SKM-1 treated with dmso at 0.1 percent for 144 hours (cell line): ENCODE data around the gene SLC2A3.
"Not testable (repeated sequence)": the region's sequence is repeated elsewhere in the genome, so short reads cannot be mapped to it uniquely, and the experiment has no call there.

Source experiments
- DNase-seq: peaks from one replicate; lab custom pipeline; 2025; ENCODE audit not compliant: unreplicated experiment; lab: John Stamatoyannopoulos, UW

SLC2A3 gene

GRCh38 chr12:7935590-7936581 lies at the start of gene SLC2A3:
TSS of gene SLC2A3 (minus strand) at chr12:7936187. CDS start at chr12:7936034, 153 bp downstream.
- peak; percentile 60 for DNase-seq

DNA sequence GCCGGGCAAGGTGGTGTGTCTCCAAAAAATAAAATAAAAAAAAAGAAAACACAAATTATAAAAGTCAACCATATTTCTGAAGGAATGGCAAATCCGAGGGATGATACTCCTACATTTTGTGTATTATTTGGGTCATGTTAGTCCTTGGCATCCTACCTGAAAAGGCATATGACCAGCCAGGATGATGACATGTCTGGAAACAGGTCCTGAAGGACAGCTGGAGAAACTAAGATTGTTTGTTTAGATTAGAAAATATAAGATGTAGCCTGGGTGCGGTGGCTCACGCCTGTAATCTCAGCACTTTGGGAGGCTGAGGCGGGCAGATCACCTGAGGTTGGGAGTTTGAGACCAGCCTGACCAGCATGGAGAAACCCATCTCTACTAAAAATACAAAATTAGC lies 48.9 kb upstream of the SLC2A3 start:
- DNase-seq: no peak

DNA sequence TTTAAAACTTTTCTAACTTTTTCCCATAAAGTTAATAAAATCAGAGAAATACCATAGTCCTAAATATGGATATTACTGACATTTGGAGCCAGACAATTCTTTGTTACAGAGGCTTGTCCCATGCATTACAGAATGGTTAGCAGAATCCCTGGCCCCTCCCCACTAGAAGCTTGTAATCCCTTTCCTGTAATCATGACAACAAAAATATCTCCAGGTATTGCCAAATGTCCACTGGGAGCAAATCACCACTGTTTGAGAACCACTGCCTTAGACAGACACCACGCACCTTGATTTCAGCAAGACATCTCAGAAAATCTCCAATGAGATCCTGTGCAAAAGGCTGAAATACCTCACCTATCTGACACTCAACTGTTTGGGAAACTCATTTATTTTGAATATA lies 47.5 kb upstream of the SLC2A3 start:
- DNase-seq: not testable (repeated sequence)

DNA sequence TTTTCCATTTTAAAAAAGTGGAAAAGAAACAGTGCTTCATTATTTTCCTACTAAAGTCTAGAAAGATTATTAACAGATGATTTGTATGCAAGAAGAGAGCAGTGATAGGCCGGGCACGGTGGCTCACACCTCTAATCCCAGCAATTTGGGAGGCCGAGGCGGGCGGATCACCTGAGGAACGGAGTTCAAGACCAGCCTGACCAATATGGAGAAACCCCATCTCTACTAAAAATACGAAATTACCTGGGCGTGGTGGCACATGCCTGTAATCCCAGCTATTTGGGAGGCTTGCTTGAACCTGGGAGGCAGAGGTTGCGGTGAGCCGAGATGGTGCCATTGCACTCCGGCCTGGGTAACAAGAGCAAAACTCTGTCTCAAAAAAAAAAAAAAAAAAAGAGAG lies 47.0 kb upstream of the SLC2A3 start:
- DNase-seq: not testable (repeated sequence)

DNA sequence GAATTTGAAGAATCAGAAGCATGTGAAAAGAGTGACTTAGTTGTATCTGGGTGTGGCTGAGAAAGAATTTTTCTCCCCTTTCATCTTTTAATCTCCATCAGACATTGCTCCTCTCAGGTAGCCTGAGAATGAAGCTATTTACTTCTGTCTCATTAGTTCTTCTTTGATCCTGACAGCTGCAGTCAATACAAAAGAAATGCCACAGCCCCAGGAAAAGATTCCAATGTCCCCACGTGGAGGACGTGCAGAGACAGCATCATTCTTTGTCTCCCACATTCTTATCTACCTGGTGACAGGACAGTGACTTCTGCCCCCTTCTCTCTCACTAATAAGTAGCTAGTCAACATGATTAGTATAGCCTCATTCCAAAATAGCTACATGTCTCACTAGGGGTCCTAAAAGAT lies 46.3 kb upstream of the SLC2A3 start:
- not testable (repeated sequence) for DNase-seq

- no peak for DNase-seq
Observed at GRCh38 chr12:7981446-7981845, 45.5 kb upstream of the SLC2A3 start.

DNA sequence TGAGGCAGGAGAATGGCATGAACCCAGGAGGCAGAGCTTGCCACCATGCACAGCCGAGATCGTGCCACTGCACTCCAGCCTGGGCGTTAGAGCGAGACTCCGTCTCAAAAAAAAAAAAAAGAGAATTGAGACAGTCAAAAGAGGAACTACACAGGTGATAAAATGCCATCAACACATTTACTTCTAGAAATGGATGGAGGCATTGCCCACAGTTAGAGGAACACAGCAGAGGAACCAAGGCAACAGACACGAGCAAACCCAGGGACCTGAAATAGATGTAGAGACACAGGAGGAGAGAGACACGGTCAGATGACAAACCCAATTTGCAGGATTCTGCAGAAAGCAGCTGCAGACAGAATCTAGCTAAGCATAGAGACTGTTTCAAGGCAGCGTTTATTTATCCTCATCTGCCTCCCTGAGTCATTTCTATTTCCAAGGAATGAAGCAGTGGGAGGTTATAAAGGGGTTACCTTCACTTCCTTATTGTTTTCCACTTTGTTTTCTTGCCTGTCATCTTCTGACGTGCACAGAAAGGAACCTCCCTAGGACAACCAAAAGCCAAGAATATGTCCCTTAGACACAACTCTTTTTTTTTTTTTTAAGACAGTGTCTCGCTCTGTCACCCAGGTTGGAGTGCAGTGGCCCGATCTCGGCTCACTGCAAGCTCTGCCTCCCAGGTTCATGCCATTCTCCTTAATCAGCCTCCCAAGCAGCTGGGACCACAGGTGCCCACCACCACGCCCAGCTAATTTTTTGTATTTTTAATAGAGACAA lies 41.6 kb upstream of the SLC2A3 start:
- not testable (repeated sequence) for DNase-seq

GRCh38 chr12:7973457-7973825 lies 37.5 kb upstream of the SLC2A3 start:
- no peak for DNase-seq

DNA sequence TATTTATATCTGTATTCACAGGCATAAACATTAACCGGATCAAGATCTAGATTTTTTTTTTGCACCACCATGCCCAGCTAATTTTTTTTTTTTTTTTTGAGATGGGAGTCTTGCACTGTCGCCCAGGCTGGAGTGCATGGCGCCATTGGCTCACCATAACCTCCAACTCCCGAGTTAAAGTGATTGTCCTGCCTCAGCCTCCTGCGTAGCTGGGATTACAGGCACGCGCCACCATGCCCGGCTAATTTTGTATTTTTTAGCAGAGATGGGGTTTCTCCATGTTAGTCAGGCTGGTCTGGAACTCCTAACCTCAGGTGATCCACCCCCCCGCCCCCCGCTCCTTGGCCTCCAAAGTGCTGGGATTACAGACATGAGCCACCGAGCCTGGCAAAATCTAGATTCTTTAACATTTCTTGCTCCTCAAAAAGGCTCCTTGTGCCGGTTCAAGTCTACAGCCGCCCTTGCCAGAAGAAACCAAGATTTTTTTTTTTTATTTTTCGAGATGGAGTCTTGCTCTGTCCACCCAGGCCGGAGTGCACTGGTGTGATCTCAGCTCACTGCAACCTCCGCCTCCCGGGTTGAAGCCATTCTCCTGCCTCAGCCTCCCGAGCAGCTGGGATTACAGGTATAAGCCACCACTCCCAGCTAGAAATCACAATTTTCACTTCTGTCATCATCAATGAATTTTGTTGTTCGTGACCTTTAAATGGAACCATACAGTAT lies 36.9 kb upstream of the SLC2A3 start:
- DNase-seq: no peak

- DNase-seq: not testable (repeated sequence)
Observed at GRCh38 chr12:7972269-7972668, 36.3 kb upstream of the SLC2A3 start.

GRCh38 chr12:7971765-7972164 lies 35.8 kb upstream of the SLC2A3 start:
- DNase-seq: not testable (repeated sequence)

DNA sequence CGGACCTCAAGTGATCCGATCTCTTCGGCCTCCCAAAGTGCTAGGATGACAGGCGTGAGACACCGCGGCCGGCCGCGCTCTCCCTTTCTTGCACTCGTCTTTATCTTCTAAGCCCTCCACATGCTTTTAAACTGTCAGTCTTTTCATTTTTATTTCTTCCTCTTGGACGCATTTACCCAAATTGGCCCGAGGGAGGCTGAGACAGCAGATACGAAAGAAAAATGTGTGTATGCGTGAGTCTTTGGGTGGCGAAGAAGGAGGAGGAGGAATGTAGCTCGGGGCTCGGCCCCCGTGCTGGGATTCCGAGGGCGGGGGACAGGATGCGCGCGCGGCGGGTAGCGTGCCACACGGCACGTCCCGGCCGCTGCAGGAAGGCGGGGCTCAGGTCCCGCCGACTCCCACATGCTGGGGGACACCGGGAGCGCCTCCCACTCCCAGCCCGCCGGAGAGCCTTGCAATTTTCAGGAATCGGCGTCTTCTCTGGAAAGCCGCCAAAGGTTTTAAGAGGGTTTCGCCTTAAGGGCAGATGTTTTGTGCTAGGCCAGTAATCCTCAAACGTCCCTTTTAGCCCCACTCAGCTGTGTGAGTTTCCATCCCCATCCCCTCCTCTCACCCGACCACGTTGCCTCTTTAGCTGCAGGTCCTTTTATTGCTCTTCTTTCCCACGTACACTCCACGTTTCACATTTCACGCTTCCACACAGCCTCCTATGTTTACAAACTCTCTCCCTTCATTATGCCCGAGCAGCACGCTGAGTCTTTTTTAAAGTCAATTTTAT lies 34.7 kb upstream of the SLC2A3 start:
- DNase-seq: peak; percentile 14

GRCh38 chr12:7966563-7966962 lies 30.6 kb upstream of the SLC2A3 start:
- DNase-seq: no peak

GRCh38 chr12:7964669-7965068 lies 28.7 kb upstream of the SLC2A3 start:
- DNase-seq: not testable (repeated sequence)

- DNase-seq: no peak
Observed at GRCh38 chr12:7961395-7962178, 25.6 kb upstream of the SLC2A3 start.

DNA sequence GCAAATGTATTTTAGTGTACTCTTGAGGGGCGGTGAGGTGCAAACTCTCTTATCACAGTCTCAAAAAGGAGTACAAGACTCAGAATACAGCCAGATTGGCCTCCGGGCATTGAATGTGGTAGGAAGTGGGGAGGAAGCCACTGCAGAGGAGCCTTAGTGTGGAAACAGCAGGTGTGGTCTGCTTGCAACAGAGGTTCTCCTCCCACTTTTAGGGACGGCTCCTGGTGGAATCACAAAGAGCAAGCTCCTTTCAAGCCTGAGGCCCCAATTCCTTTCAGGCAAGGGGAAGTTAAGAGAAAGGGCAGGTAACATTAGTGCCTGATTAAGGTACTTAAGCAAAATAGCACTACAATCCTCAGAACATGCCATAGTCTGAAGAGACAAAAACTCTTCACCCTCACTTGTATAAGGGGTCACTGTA lies 23.7 kb upstream of the SLC2A3 start:
- DNase-seq: peak; percentile 53

DNA sequence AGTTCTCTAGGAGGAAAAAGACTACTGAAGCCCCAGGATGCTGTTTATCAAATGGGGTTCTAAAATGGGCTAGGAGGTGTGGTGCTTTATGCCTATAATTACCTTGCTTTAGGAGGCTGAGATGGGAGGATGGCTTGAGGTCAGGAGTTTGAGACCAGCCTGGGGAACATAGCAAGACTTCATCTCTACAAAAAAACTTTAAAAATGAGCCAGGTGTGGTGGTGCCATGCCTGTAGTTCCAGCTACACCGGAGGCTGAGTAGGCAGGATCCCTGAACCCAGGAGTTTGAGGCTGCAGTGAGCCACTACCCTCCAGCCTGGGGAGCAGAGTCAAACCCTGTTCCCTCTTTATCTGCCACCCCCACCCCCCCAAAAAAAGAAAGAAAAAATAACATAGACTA lies 23.3 kb upstream of the SLC2A3 start:
- DNase-seq: no peak

GRCh38 chr12:7954877-7955276 lies 18.9 kb upstream of the SLC2A3 start:
- DNase-seq: not testable (repeated sequence)

DNA sequence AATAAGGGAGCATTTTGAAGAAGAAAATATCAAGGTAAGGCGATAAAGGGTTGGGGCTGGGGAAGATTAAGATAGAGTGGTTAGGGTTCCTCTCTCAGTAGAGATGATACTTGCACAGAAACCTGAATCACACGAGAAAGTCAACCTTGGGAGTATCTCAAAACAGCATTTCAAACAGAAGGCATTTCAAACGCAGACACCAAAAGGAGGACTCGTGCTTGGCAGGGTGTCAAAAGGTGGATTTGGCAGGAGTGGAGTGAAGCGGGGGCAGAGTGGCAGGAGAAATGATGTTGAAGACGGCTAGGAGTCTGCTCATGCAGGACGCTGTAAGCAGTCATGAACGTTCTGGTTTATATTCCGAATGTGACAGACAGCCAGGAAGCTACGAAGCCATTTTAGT lies 18.4 kb upstream of the SLC2A3 start:
- not testable (repeated sequence) for DNase-seq

- not testable (repeated sequence) for DNase-seq
Observed at GRCh38 chr12:7953912-7954311, 17.9 kb upstream of the SLC2A3 start.
